ENCODE measurements around the gene ZNF423.

The ZNF423 gene

DNA sequence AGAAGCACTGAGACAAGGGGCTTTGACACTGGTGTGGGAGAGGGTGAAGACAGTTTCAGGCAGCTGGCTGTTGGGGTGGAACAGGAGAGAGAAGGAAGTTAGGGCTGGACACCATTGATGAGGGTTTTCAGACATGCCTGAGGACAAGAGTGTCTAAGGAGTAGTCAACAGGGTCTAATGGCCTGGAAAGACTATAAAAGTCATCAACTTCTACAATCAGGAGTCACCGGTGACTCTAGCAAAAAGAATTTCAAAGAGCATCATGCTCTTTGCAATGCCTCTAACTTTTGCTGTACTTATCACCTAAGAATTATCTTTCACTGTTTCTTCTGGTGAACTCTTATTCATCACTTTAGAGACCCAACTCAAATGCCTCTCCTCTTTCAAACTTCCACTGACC, 268.4 kb downstream of the ZNF423 start:
- H3K4me3 ChIP-seq (ENCODE audit: low read length): no peak overlapping the region
- DNase-seq (ENCODE audit: low read depth): no peak
- TF ChIP-seq, protein P1, sequence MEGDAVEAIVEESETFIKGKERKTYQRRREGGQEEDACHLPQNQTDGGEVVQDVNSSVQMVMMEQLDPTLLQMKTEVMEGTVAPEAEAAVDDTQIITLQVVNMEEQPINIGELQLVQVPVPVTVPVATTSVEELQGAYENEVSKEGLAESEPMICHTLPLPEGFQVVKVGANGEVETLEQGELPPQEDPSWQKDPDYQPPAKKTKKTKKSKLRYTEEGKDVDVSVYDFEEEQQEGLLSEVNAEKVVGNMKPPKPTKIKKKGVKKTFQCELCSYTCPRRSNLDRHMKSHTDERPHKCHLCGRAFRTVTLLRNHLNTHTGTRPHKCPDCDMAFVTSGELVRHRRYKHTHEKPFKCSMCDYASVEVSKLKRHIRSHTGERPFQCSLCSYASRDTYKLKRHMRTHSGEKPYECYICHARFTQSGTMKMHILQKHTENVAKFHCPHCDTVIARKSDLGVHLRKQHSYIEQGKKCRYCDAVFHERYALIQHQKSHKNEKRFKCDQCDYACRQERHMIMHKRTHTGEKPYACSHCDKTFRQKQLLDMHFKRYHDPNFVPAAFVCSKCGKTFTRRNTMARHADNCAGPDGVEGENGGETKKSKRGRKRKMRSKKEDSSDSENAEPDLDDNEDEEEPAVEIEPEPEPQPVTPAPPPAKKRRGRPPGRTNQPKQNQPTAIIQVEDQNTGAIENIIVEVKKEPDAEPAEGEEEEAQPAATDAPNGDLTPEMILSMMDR (IDR thresholded peaks at IDR 0.05; ENCODE audit: insufficient read depth, low read depth, low read length, missing control alignments): no peak

DNA sequence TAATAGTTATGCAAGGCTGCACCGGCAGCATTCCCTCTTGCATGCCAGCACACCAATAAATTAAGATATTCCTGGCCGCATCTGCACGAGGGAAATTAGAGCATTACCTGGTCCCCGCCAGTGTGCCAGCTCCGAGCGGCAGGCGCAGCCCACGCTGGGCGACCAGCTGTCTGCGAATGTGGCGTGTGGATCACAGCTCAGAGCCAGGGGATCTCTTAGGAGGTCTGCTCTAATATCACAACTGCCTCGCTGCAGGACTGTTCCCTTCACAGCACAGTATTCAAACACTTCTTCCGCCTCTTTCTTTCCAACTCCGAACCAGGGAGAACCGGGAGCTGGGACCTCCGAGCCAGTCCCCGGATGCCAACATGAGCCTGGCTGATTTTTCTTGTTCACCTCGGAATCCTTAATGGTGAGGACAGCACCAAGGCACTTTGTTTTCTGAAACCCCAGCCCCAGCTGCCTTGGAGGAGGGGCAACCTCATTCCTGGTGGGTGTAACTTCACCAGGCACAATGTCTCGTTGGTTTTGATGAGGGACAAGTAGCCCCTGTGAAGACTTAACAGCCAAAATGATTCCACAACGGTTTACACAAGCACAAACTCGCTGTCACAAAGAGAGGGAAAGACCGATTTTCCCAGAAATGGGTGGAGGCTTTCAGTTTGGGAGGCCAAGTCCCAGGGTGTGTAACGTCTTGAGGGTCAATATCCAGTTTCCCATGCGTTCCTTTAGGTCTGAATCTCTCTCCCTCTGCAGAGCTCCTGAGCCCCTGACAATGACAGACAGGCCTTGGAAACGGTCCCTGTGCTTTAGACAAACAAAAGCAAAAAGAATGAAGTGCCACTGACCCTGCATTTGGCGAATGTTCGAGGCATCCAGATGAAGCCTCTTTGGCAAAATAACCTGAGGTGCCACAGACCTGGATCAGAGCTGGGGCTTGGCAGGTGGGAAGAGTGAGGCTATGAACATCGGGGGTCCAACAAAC, 269.2 kb downstream of the ZNF423 start:
- H3K4me3 ChIP-seq (ENCODE audit: low read length): no peak overlapping the region
- TF ChIP-seq, protein P1 (IDR thresholded peaks at IDR 0.05; ENCODE audit: insufficient read depth, low read depth, low read length, missing control alignments): no peak
- no peak for DNase-seq (ENCODE audit: low read depth)

GRCh38 chr16:49585143-49585832, 270.6 kb downstream of the ZNF423 start:
- TF ChIP-seq, protein P1 (IDR thresholded peaks at IDR 0.05; ENCODE audit: insufficient read depth, low read depth, low read length, missing control alignments): no peak
- no peak overlapping the region for H3K4me3 ChIP-seq (ENCODE audit: low read length)
- DNase-seq (ENCODE audit: low read depth): no peak

- TF ChIP-seq, protein P1 (IDR thresholded peaks at IDR 0.05; ENCODE audit: insufficient read depth, low read depth, low read length, missing control alignments): no peak
- no peak for DNase-seq (ENCODE audit: low read depth)
- H3K4me3 ChIP-seq (ENCODE audit: low read length): no peak overlapping the region
Observed at GRCh38 chr16:49583911-49584310, 272.0 kb downstream of the ZNF423 start.

DNA sequence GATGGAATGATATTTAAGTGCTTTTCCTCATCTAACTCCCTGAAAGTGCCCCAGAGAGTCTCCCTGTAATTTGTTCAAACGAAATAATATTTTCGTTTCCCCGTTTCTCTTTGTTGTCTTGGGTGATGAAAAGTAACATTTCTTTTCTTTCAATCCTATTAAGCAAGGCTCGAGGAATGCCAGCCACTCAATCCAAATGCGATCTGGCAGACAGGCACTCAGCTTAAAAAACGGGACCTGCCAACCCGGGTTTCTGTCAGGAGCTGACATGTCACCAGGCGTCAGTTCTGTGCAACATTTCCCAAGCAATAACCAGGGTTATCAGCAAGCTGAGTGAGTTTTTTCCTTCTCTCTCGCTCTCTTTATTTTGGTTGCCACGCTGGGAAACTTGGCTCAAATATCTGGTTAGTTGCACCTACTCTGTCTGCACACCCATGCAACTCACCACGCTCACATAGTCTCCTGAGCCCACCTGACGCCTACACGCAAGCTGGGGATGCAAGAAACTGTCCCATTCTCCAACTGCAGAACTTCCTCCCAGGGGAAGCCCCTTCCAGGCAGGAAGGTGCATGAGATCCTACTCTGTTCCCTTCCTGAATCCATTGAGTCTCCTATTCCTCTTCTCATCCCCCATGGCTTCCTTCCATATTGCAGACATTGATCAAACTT, 274.1 kb downstream of the ZNF423 start:
- no peak overlapping the region for H3K4me3 ChIP-seq (ENCODE audit: low read length)
- DNase-seq (ENCODE audit: low read depth): no peak
- TF ChIP-seq, protein P1 (IDR thresholded peaks at IDR 0.05; ENCODE audit: insufficient read depth, low read depth, low read length, missing control alignments): no peak

GRCh38 chr16:49580751-49581303, 275.1 kb downstream of the ZNF423 start:
- H3K4me3 ChIP-seq (ENCODE audit: low read length): no peak overlapping the region
- DNase-seq (ENCODE audit: low read depth): no peak
- TF ChIP-seq, protein P1 (IDR thresholded peaks at IDR 0.05; ENCODE audit: insufficient read depth, low read depth, low read length, missing control alignments): no peak
